Posterior vena cava (tissue), 2 donors: ENCODE data around the gene ZNF488. TPM values are rescaled to one million over a fixed set of nuclear protein-coding genes. Genes with fewer than 3 reads are reported as not detected.
"Not testable (repeated sequence)": the region's sequence is repeated elsewhere in the genome, so short reads cannot be mapped to it uniquely, and the experiment has no call there.

Experiments
- DNase-seq: peaks from one replicate; pipeline ENCODE4 v3.0.0-alpha.2; 2020; ENCODE audit warnings: low spot score
- intact Hi-C, 2 donors: fragments of 100-400 bp; cut with DNase I; formaldehyde crosslinking; loops; one replicate each; pipeline versions ENCODE4 v1.14.1 to v1.14.2; 2022 to 2023
- total RNA-seq, 2 donors: library from RNA; stranded (reverse); fragmentation: NEBNext Ultra II Directional; extraction: Animal tissue kit (Norgen Biotek cat#: 25700); gene quantifications; one replicate each; pipeline ENCODE4 v1.2.1, GENCODE V29; 2021
- donor health status: DM: yes; HTN: yes; CAD: no.
- donor health status: DM: yes; HTN: yes; CAD: no.

ZNF488 gene
- total RNA-seq, 2 donors from 2014 or later: not detected

DNA sequence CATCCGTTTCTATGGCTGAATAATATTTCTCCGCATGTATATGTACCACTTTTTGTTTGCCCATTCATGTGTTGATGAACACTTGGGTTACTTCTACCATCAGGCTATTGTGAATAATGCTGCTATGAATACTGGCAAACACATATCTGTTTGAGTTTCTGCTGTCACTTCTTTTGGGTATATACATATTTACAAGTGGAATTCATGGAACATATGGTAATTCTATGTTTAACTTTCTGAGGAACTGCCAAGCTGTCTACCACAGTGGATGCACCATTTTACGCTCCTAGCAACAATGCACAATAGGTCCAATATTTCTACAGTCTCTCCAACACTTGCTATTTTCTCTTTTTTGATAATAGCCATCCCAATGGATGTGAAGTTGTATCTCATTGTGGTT is 5.5 kb upstream of the ZNF488 start:
- DNase-seq: no peak
- intact Hi-C loops: loop anchor here in 1 of 2 donors (1.0 kb wide), 1 partner anchor 31 kb away; no protein-coding TSS in a partner anchor

GRCh38 chr10:47388879-47389278 is 4.8 kb upstream of the ZNF488 start:
- intact Hi-C loops: loop anchor here in 1 of 2 donors (1.0 kb wide), 1 partner anchor 31 kb away; no protein-coding TSS in a partner anchor
- DNase-seq: no peak

DNA sequence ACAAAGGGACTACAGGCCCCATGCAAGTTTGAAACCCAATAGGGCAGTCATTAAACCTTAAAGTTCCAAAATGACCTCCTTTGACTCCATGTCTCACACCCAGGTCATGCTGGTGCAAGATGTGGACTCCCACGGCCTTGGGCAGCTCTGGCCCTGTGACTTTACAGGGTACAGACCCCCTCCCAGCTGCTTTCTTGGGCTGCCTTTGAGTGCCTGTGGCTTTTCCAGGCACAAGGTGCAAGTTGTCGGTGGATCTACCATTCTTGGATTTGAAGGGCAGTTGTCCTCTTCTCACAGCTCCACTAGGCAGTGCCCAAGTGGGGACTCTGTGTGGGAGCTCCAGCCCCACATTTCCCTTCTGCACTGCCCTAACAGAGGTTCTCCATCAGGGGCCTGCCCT is 2.0 kb upstream of the ZNF488 start:
- intact Hi-C loops, DNase-seq: not testable (repeated sequence)

- DNase-seq: peak; percentile 52
- intact Hi-C loops: no loop called here
These were observed 589 bp downstream of the ZNF488 start for GRCh38 chr10:47383261-47384147.

DNA sequence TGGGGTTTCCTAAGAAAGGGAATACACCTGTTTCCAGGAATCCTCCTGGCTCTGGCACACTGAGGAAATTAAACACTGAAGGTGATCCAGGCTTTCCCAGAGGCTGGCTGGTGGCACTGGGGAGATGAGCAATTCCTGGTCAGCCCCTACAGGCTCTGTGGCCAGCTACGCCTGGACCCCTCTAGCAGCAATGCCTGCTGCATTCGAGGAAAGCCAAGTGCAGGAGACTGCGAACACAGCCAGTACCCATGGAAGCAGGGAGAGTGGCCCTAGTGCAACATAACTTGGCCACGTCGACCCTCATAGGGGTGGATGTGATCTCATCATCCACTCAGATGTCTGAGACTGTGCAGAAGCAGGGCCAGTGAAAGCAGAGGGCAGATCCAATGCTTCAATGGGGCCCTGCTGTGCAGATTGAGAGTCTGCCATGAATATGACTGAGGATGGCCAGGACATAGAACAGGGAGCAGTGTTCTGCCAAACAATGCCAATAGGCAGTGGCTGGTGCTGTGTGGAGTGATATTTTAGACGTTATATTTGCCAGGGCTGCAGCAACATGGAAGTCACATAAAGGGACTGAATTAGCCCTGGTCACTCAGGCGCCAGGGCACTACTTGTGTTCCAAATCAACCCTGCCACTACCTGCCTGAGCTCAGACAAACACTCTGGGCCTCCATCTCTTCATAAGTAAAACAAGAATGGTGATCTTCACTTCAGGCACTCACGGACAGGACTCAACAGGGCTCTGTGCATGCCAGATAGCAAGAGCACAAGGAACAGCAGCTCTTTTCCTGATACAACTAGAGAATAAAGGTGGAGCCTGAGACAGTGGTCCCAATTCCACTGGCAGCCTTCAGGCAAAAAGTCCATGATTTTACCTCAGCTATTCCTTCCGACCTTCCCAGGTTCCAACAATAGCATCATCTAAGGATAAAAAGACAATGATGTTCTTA is 2.4 kb downstream of the ZNF488 start:
- intact Hi-C loops: no loop called here
- no peak for DNase-seq

DNA sequence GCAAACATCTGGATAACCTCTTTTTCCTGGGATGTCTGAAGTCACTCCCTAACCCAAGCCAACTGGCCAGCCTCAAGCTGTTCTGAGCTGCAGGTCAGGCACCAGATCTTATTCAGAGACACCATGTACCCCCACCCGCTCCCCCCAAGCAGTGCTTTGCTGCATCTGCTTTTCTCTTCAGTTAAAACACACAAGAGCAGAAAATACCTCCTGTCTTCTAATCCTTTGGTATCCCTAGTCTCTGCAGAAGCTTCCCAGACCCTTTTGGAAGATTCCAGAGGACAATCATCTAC is 3.0 kb downstream of the ZNF488 start:
- no peak for DNase-seq
- intact Hi-C loops: no loop called here

DNA sequence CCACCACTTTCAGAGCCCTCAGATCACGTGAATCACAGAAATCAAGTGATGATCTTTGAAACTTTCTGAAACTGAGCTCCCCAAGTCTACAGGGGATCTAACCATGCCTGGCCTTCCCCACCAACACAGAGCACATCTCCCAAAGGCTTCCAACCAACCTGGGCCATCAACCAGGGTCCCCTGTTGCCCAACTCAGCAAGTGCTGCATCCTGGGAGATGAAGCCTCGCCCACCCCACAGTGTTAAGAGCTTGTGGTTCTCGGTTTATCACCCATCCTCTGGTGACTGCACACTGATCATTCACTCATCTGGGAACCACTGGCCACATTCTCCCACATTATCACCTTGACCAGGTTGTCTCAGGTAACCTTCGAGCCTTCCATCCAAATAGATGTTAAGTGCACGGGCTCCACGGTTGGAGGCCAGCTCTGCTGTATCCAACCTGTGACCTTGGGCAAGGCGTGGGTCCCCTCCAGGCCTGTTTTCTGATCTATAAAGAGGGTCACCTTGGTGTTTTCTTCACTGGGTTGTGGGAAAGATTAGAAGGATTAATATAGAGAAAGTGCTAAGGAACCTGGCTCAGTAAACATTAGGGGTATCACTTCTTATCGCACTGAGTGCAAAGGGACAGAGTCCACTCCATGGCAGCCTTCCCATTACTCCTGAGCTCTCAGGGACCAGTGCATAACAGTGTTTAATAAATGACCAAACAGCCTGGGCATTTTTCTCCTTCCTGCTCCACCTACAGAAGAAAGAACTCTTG is 3.6 kb downstream of the ZNF488 start:
- intact Hi-C loops: no loop called here
- no peak for DNase-seq

GRCh38 chr10:47379901-47380300 is 4.2 kb downstream of the ZNF488 start:
- DNase-seq: no peak
- intact Hi-C loops: no loop called here

DNA sequence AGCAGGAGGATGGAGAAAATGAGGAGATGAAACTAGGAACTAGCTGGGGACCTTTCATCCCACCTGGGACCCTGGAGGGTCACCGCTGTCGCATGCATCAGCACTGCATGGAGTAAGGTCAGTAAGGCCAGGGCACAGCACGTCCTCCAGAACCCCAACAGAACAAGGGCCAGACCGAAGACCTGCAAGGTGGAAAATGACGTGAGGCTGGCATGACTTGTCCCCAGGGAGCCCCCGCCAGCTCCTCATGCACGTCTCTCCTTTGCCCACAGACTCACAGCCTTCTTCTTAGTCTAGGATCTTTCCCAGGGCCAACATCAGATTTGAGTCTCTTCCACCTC is 4.7 kb downstream of the ZNF488 start:
- no peak for DNase-seq
- intact Hi-C loops: no loop called here

- no peak for DNase-seq
- intact Hi-C loops: no loop called here
These were observed 5.3 kb downstream of the ZNF488 start for GRCh38 chr10:47378606-47379444.

- DNase-seq: no peak
- intact Hi-C loops: no loop called here
These were observed 5.9 kb downstream of the ZNF488 start for GRCh38 chr10:47378183-47378510.

DNA sequence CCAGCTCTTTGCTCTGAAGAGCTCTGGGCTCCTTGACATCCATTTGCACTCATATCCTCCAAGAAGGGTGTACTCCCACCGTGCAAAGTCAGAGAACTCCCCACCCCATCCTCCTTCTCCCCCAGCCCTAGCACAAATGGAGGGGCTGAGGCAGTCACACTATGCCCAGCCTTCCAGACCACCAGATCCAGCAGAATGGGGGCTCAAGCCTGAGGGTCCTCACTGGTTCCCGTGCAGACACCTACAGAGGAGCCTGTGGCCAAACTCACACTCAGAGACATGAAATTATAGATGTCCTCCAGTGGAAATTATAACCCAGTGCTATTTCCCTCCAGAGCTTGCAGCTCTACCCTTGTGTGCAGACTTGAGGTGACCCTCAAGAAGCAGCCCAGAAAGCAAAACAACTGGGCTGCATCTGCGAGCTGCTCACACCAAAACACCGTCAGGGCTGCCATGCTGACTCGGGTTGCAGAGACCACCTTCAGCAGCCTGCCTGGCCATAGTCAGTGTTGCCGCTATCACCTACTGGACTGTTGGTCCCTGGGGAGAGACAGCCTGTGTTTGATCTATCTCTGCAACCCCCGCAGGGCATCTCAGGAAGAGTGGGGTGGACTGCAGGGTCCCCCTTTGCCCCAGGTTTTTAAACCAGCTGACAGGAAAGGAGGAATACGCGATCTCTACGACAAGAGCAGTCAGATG is 7.4 kb downstream of the ZNF488 start:
- no peak for DNase-seq

DNA sequence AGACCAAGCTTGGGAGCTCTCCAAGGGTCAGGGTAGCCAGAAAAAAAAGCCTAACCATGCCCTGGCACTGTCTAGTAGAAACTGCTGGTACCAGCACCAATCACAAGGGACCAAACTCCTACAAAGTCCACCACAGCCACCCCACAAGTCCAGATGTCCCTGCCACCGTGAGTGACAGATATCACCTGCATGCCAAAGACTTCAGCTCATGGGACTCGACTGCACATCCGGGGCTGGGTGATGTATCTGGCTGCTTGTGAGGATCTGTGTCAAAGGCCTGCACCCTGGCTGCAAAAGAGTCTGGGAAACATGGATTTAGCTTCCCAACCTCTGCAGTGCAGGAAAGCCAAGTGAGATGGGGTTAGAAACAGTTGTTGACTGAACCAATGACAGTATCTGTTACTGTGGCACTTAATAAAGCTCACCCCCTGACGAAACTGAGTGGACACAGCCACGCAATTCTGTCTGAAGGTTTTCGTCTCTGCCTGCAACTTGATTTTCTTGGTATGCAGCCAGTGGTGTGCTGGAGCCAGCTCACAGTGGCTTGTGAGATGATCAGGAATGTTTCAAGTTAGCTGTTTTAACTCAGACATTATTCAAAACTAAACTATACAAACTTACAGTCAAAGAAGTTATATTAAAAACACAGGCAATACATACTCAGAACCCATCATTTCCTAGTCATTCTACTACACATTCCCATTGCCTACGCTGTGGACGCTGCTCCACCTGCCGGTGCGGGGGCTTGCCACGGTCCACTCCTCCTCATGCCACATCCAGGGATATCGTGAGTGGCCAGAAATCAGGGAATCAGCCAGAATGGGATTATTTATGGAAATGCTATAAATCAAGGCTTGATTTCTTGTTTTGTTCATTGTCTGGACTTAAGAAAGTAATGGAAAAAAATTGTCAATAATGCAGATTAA is 9.2 kb downstream of the ZNF488 start:
- no peak for DNase-seq
- intact Hi-C loops: no loop called here

More for the DNA sequence above, 7.4 kb downstream of the ZNF488 start:
- intact Hi-C loops: no loop called here

DNA sequence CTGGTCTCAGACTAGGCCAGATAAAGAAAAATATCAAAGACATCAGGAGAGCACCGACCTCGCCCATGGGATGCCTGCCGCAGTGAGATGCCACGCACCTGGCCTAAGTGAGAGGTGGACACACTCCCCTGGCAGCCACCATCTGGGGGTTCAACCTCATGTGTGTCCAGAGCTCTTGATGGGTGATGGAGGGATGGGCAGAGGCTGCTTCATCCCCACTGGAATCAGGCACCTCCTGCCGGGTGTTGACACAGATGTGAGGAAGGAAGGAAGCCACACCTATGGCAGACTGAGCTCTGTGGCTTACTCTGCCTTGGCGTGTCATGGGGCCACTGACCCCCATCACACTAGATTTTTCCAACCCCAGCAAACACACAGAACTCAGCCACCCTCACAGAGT is 11.4 kb downstream of the ZNF488 start:
- DNase-seq: peak; percentile 73

GRCh38 chr10:47371629-47372485 is 12.2 kb downstream of the ZNF488 start:
- intact Hi-C loops: no loop called here
- peak; percentile 16 for DNase-seq

More for the DNA sequence above, 11.4 kb downstream of the ZNF488 start:
- intact Hi-C loops: no loop called here

GRCh38 chr10:47370878-47371277 is 13.2 kb downstream of the ZNF488 start:
- intact Hi-C loops: no loop called here
- peak; percentile 48 for DNase-seq
